HCT116 (cell line): ENCODE measurements around the gene APBA1. TPM values are rescaled to one million over a fixed set of nuclear protein-coding genes. Genes with fewer than 3 reads are reported as not detected.

ENCODE experiments used
- ATAC-seq: fragments of 200-7000 bp; cut with Tn5 transposase; 2 replicates; pipeline ENCODE4 v1.9.1; 2020; ENCODE audit warnings: mild to moderate bottlenecking, moderate library complexity
- BruUV-seq: library from RNA; stranded (reverse); fragments of 400-500 nt; replicated peaks from 2 replicates; lab custom pipeline; 2021; lab: Mats Ljungman, UMichigan
- CTCF ChIA-PET: fragments of 300-600 bp; sonication (Branson Sonifier 250); formaldehyde crosslinking; loops from one replicate; lab custom pipeline; 2021; ENCODE audit warnings: antibody characterized with exemption; lab: Charles Lee
- POLR2A ChIA-PET: fragments of 300-600, 350-600 bp; sonication (Branson Sonifier 250); formaldehyde crosslinking; loops from one replicate; lab custom pipeline; 2021; ENCODE audit warnings: antibody characterized with exemption; lab: Charles Lee
- RAD21 ChIA-PET, 2 experiments: fragments of 300-600 bp; sonication (Branson Sonifier 250); formaldehyde crosslinking; loops; one replicate each; lab custom pipeline; 2023; ENCODE audit warnings: low total read pairs in 2 of 2; ENCODE audit not compliant: uncharacterized antibody in 2 of 2, unreplicated experiment in 2 of 2, low non-redundant PET in 1 of 2; lab: Charles Lee
- DNase-seq: peaks from one replicate; pipeline ENCODE4 v3.0.0-alpha.2; 2010; ENCODE audit warnings: low read depth, low spot score
- H2AFZ ChIP-seq: fragments of 200-600 bp; shearing (Covaris generic), sonication (generic); 2 replicates; pipeline ENCODE4 v1.6.1; 2017; ENCODE audit warnings: low read depth, mixed run types, mixed read lengths, antibody characterized with exemption, low read length; ENCODE audit not compliant: poor library complexity, severe bottlenecking
- H3K27ac ChIP-seq: 2 replicates; pipeline ENCODE4 v1.5.1; 2012; ENCODE audit warnings: low read depth, low read length
- H3K27me3 ChIP-seq: fragments of 200-600 bp; sonication (generic); 2 replicates; pipeline ENCODE4 v1.6.1; 2016; ENCODE audit warnings: mixed run types, low read length, mixed read lengths; ENCODE audit not compliant: insufficient read depth
- H3K36me3 ChIP-seq, 2 experiments: fragments of 200-500 bp in 1 of 2; fragments of 200-600 bp in 1 of 2; sonication (Bioruptor generic) in 1 of 2; sonication (generic) in 1 of 2; 2 replicates each; pipeline versions ENCODE4 v1.5.1 to v1.6.1; 2014 to 2016; ENCODE audit warnings: low read length in 2 of 2, inconsistent platforms in 1 of 2, mixed read lengths in 1 of 2, mixed run types in 1 of 2; ENCODE audit not compliant: insufficient read depth in 2 of 2, control insufficient read depth in 1 of 2
- H3K4me1 ChIP-seq, 2 experiments: fragments of 200-600 bp in 1 of 2; sonication (generic) in 1 of 2; 2 replicates each; pipeline versions ENCODE4 v1.5.1 to v1.6.1; 2012 to 2017; ENCODE audit warnings: low read length in 2 of 2, inconsistent platforms in 1 of 2, mild to moderate bottlenecking in 1 of 2, mixed read lengths in 1 of 2, mixed run types in 1 of 2, moderate library complexity in 1 of 2; ENCODE audit not compliant: insufficient read depth in 2 of 2, control insufficient read depth in 1 of 2
- H3K4me2 ChIP-seq: fragments of 200-600 bp; sonication (generic); 2 replicates; pipeline ENCODE4 v1.6.1; 2017; ENCODE audit warnings: mixed run types, low read length, mixed read lengths
- H3K4me3 ChIP-seq, 2 experiments: fragments of 200-600 bp in 1 of 2; sonication (generic) in 1 of 2; replicated peaks in 1 of 2; 2 replicates each; pipeline ENCODE4 v1.5.1; 2011 to 2016; ENCODE audit warnings: low read length in 2 of 2, control low read depth in 1 of 2, low read depth in 1 of 2, mild to moderate bottlenecking in 1 of 2, mixed read lengths in 1 of 2, mixed run types in 1 of 2
- H3K79me2 ChIP-seq: fragments of 200-600 bp; sonication (generic); 2 replicates; pipeline ENCODE4 v1.6.1; 2017; ENCODE audit warnings: mild to moderate bottlenecking, mixed run types, low read length, moderate library complexity, mixed read lengths; ENCODE audit not compliant: insufficient read depth
- H3K9ac ChIP-seq: fragments of 200-600 bp; sonication (generic); 2 replicates; pipeline ENCODE4 v1.6.1; 2016; ENCODE audit warnings: low read length, mixed read lengths
- H3K9me2 ChIP-seq: fragments of 200-600 bp; sonication (generic), shearing (Covaris generic); 2 replicates; pipeline ENCODE4 v1.6.1; 2017; ENCODE audit warnings: mixed run types, mild to moderate bottlenecking, moderate library complexity; ENCODE audit not compliant: insufficient read depth
- H3K9me3 ChIP-seq, 2 experiments: fragments of 200-500 bp in 1 of 2; fragments of 200-600 bp in 1 of 2; sonication (Bioruptor generic) in 1 of 2; sonication (generic) in 1 of 2; 2 replicates each; pipeline ENCODE4 v1.6.1; 2014 to 2017; ENCODE audit warnings: low read length in 2 of 2, mixed read lengths in 2 of 2, inconsistent platforms in 1 of 2, low read depth in 1 of 2, mild to moderate bottlenecking in 1 of 2, mixed run types in 1 of 2, moderate library complexity in 1 of 2; ENCODE audit not compliant: control insufficient read depth in 1 of 2, insufficient read depth in 1 of 2
- H4K20me1 ChIP-seq: fragments of 200-600 bp; sonication (generic), shearing (Covaris generic); 2 replicates; pipeline ENCODE4 v1.6.1; 2017; ENCODE audit warnings: mixed run types, mild to moderate bottlenecking, moderate library complexity; ENCODE audit not compliant: insufficient read depth
- ATF3 ChIP-seq: IDR thresholded peaks from 2 replicates; pipeline ENCODE4 v1.6.1; 2012
- CEBPB ChIP-seq: IDR thresholded peaks from 2 replicates; pipeline ENCODE4 v1.6.1; 2012; ENCODE audit warnings: low read depth
- EGR1 ChIP-seq: IDR thresholded peaks from 2 replicates; pipeline ENCODE4 v1.6.1; 2012; ENCODE audit warnings: low read depth
- EZH2 ChIP-seq: fragments of 200-600 bp; sonication (generic); IDR thresholded peaks from 2 replicates; pipeline ENCODE4 v1.6.1; 2017; ENCODE audit warnings: antibody characterized with exemption, mixed run types
- FOSL1 ChIP-seq: IDR thresholded peaks from 2 replicates; pipeline ENCODE4 v1.6.1; 2012; ENCODE audit warnings: low read depth
- JUND ChIP-seq: IDR thresholded peaks from 2 replicates; pipeline ENCODE4 v1.6.1; 2012
- MAX ChIP-seq: IDR thresholded peaks from 2 replicates; pipeline ENCODE4 v1.6.1; 2012
- POLR2AphosphoS5 ChIP-seq: IDR thresholded peaks from 2 replicates; pipeline ENCODE4 v1.6.1; 2011; ENCODE audit warnings: mild to moderate bottlenecking, low read depth, low read length, moderate library complexity
- RAD21 ChIP-seq: IDR thresholded peaks from 2 replicates; pipeline ENCODE4 v1.6.1; 2012; ENCODE audit warnings: low read depth, mild to moderate bottlenecking
- REST ChIP-seq: IDR thresholded peaks from 2 replicates; pipeline ENCODE4 v1.6.1; 2012; ENCODE audit warnings: low read depth
- SIN3A ChIP-seq: IDR thresholded peaks from 2 replicates; pipeline ENCODE4 v1.6.1; 2012; ENCODE audit warnings: low read depth
- SRF ChIP-seq: IDR thresholded peaks from 2 replicates; pipeline ENCODE4 v1.6.1; 2012; ENCODE audit warnings: low read depth
- TCF7L2 ChIP-seq: IDR thresholded peaks from 2 replicates; pipeline ENCODE4 v1.7.0; 2011; ENCODE audit warnings: borderline replicate concordance, inconsistent platforms; ENCODE audit not compliant: insufficient read depth, insufficient read length; ENCODE audit errors: extremely low read depth
- YY1 ChIP-seq: IDR thresholded peaks from 2 replicates; pipeline ENCODE4 v1.6.1; 2011; ENCODE audit warnings: low read length, low read depth, moderate library complexity, mild to moderate bottlenecking; ENCODE audit not compliant: insufficient replicate concordance; ENCODE audit errors: extremely low read depth
- ZBTB33 ChIP-seq: IDR thresholded peaks from 2 replicates; pipeline ENCODE4 v1.6.1; 2011; ENCODE audit warnings: mild to moderate bottlenecking, low read length, moderate library complexity; ENCODE audit not compliant: insufficient replicate concordance; ENCODE audit errors: extremely low read depth
- ZFX ChIP-seq: fragments of 450-650 bp; IDR thresholded peaks from 2 replicates; pipeline ENCODE4 v1.6.1; 2017
- ZNF274 ChIP-seq: fragments of 200-500 bp; sonication (Bioruptor generic); IDR thresholded peaks from 2 replicates; pipeline ENCODE4 v1.6.1; 2014; ENCODE audit warnings: mild to moderate bottlenecking, low read depth, low read length, inconsistent platforms
- intact Hi-C: fragments of 100-400 bp; cut with micrococcal nuclease; formaldehyde crosslinking; loops from 2 replicates; pipeline ENCODE4 v1.10.0; 2022
- total RNA-seq: library from RNA; stranded (reverse); gene quantifications from one replicate; pipeline ENCODE4 v1.2.1, GENCODE V29; 2021; ENCODE audit not compliant: unreplicated experiment

Gene APBA1
- total RNA-seq, 1 experiment from 2014 or later = 0.20 TPM

GRCh38 chr9:69605406-69605805 lies 66.8 kb downstream of the APBA1 start:
- Histone ChIP-seq H2AFZ (no peak overlapping the region), H3K36me3 (no peaks in the 10 kb centered on the region), H3K4me3 (no peak overlapping the region), H4K20me1 (no peaks in the 10 kb centered on the region), H3K27me3 (no peaks in the 10 kb centered on the region), H3K27ac (no peak overlapping the region), H3K79me2 (no peaks in the 10 kb centered on the region), H3K9ac (no peak overlapping the region), H3K4me2 (no peak overlapping the region), H3K4me1 (no peaks in the 10 kb centered on the region), H3K9me2 (no peaks in the 10 kb centered on the region), H3K9me3 (no peaks in the 10 kb centered on the region)
- ChIA-PET CTCF (no interaction called here), POLR2A (no interaction called here), RAD21 (no interaction called here)
- BruUV-seq = no TSS peak
- intact Hi-C loops = loop anchor here (10.0 kb wide), 1 partner anchor 61 kb away; no protein-coding TSS in a partner anchor
- ATAC-seq = no peak
- no peak for TF ChIP-seq SIN3A
- TF ChIP-seq YY1 = no peak
- no peak for TF ChIP-seq ZBTB33
- TF ChIP-seq POLR2AphosphoS5 = no peak
- TF ChIP-seq TCF7L2 = no peak
- TF ChIP-seq ZFX = no peak
- TF ChIP-seq FOSL1 = no peak
- no peak for TF ChIP-seq EZH2
- no peak for TF ChIP-seq ZNF274
- no peak for TF ChIP-seq MAX
- TF ChIP-seq RAD21 = no peak
- TF ChIP-seq SRF = no peak
- no peak for TF ChIP-seq ATF3
- no peak for TF ChIP-seq CEBPB
- no peak for TF ChIP-seq EGR1
- no peak for TF ChIP-seq JUND
- TF ChIP-seq REST = no peak
- no peak for DNase-seq
